K562 (cell line): ENCODE data around the gene RAB4B. TPM values are rescaled to one million over a fixed set of nuclear protein-coding genes. Genes with fewer than 3 reads are reported as not detected.

Experiments
- ATAC-seq: fragments of 200-7000 bp; cut with Tn5 transposase; 3 replicates; pipeline ENCODE4 v1.9.1; 2020; ENCODE audit warnings: moderate library complexity
- BruUV-seq: library from RNA; stranded (reverse); fragments of 400-500 nt; replicated peaks from 2 replicates; lab custom pipeline; 2021; lab: Mats Ljungman, UMichigan
- CTCF ChIA-PET: fragments of 300-600 bp; formaldehyde crosslinking; extraction: SDS; loops from one replicate; lab custom pipeline; 2021; ENCODE audit warnings: low intra/inter-chr PET ratio; lab: Yijun Ruan, JAX
- POLR2A ChIA-PET: fragments of 300-600, 350-650 bp; sonication (Branson Sonifier 250); formaldehyde crosslinking; extraction: SDS; loops from one replicate; lab custom pipeline; 2021; ENCODE audit warnings: antibody characterized with exemption, inconsistent platforms; lab: Yijun Ruan, JAX
- DNase-seq, 4 experiments: peaks; one replicate each; pipeline versions ENCODE4 v3.0.0 to v3.0.0-alpha.2; 2011 to 2018; ENCODE audit warnings: low spot score in 3 of 4, mixed read lengths in 3 of 4; ENCODE audit errors: extremely low read depth in 1 of 4
- FAIRE-seq: peaks from 2 replicates; lab custom pipeline; 2011; peaks lifted over from hg19 to GRCh38; lab: Jason Lieb, UNC
- H2AFZ ChIP-seq: 2 replicates; pipeline ENCODE4 v1.6.0; 2011; ENCODE audit warnings: low read depth, low read length, control low read depth, inconsistent platforms
- H3K27ac ChIP-seq: fragments of 200-600 bp; 3 replicates; pipeline ENCODE4 v1.8.0; 2011; ENCODE audit warnings: low read depth, mild to moderate bottlenecking, control low read depth, inconsistent platforms, low read length, moderate library complexity, mixed read lengths; ENCODE audit errors: extremely low read depth
- H3K27me3 ChIP-seq, 2 experiments: fragments of 300-600 bp in 1 of 2; 2 replicates in 1 of 2; 3 replicates in 1 of 2; pipeline versions ENCODE4 v1.6.0 to v1.8.0; 2011; ENCODE audit warnings: inconsistent platforms in 2 of 2, low read length in 2 of 2, mild to moderate bottlenecking in 1 of 2, mixed read lengths in 1 of 2, moderate library complexity in 1 of 2; ENCODE audit not compliant: control insufficient read depth in 2 of 2, insufficient read depth in 2 of 2
- H3K36me3 ChIP-seq: fragments of 300-600 bp; 3 replicates; pipeline ENCODE4 v1.8.0; 2011; ENCODE audit warnings: mild to moderate bottlenecking, low read length, inconsistent platforms; ENCODE audit not compliant: control insufficient read depth, insufficient read depth
- H3K4me1 ChIP-seq, 2 experiments: fragments of 200-600 bp in 1 of 2; replicated peaks in 1 of 2; 2 replicates in 1 of 2; 3 replicates in 1 of 2; pipeline versions ENCODE4 v1.5.1 to v1.8.0; 2011; ENCODE audit warnings: inconsistent platforms in 2 of 2, low read length in 2 of 2, mild to moderate bottlenecking in 1 of 2, mixed read lengths in 1 of 2, moderate library complexity in 1 of 2; ENCODE audit not compliant: control insufficient read depth in 2 of 2, insufficient read depth in 2 of 2
- H3K4me2 ChIP-seq: 2 replicates; pipeline ENCODE4 v1.6.1; 2011; ENCODE audit warnings: low read length, control low read depth, inconsistent platforms, mixed read lengths; ENCODE audit not compliant: insufficient read depth
- H3K4me3 ChIP-seq: fragments of 200-600 bp; sonication (generic), shearing (Covaris generic); 2 replicates; pipeline ENCODE4 v1.5.1; 2016; ENCODE audit warnings: control low read depth, inconsistent platforms
- H3K79me2 ChIP-seq: fragments of 200-600 bp; 3 replicates; pipeline ENCODE4 v1.8.0; 2011; ENCODE audit warnings: low read length, inconsistent platforms; ENCODE audit not compliant: control insufficient read depth, insufficient read depth
- H3K9ac ChIP-seq, 2 experiments: 2 replicates each; pipeline versions ENCODE4 v1.6.0 to v1.6.1; 2011; ENCODE audit warnings: low read depth in 2 of 2, low read length in 2 of 2, control low read depth in 1 of 2, inconsistent platforms in 1 of 2, mild to moderate bottlenecking in 1 of 2, mixed read lengths in 1 of 2; ENCODE audit not compliant: insufficient read depth in 1 of 2
- H3K9me1 ChIP-seq: one replicate; pipeline ENCODE4 v1.6.0; 2011; ENCODE audit warnings: inconsistent platforms, mild to moderate bottlenecking, low read length, moderate library complexity; ENCODE audit not compliant: control insufficient read depth, insufficient read depth
- H3K9me3 ChIP-seq: replicated peaks from 2 replicates; pipeline ENCODE4 v1.5.1; 2011; ENCODE audit warnings: low read depth, low read length, inconsistent platforms; ENCODE audit not compliant: control insufficient read depth, insufficient read depth
- H4K20me1 ChIP-seq: replicated peaks from 2 replicates; pipeline ENCODE4 v1.6.1; 2011; ENCODE audit warnings: low read length, inconsistent platforms, mixed read lengths; ENCODE audit not compliant: control insufficient read depth, insufficient read depth
- KDM1A ChIP-seq, 2 experiments: fragments of 450-650 bp; IDR thresholded peaks; 2 replicates each; pipeline ENCODE4 v1.6.1; 2016; ENCODE audit warnings: mild to moderate bottlenecking in 2 of 2
- RBFOX2 ChIP-seq: fragments of 200-400 bp; formaldehyde crosslinking; IDR thresholded peaks from 2 replicates; pipeline ENCODE4 v1.6.1; 2017; ENCODE audit warnings: low read depth, mild to moderate bottlenecking, low read length, moderate library complexity
- SRSF7 ChIP-seq: fragments of 200-400 bp; formaldehyde crosslinking; optimal IDR thresholded peaks from 2 replicates; pipeline ENCODE3; 2017; ENCODE audit warnings: mild to moderate bottlenecking, low read depth, low read length
- ZFP36 ChIP-seq: fragments of 150-350 bp; IDR thresholded peaks from 2 replicates; pipeline ENCODE4 v1.6.1; 2018; ENCODE audit warnings: low read length, low read depth; ENCODE audit not compliant: partially characterized antibody
- ZNF444 ChIP-seq: fragments of 250-450 bp; sonication (Bioruptor Pico); IDR thresholded peaks from 2 replicates; pipeline ENCODE4 v1.4.0; 2020; ENCODE audit warnings: mild to moderate bottlenecking, moderate library complexity
- ZNF79 ChIP-seq: fragments of 250-450 bp; sonication (Bioruptor Pico); IDR thresholded peaks from 2 replicates; pipeline ENCODE4 v1.4.0; 2020; ENCODE audit warnings: low read depth, mild to moderate bottlenecking, moderate library complexity
- WGBS: fragments of 100-300 bp; shearing (Covaris generic); methylation state at CpG from one replicate; pipeline ENCODE4 v1.1.6; 2016; ENCODE audit warnings: low coverage, mixed read lengths; ENCODE audit not compliant: insufficient coverage; ENCODE audit errors: missing lambda C conversion rate; 5-methylcytosine and 5-hydroxymethylcytosine counted together
- in situ Hi-C: fragments of 300-500 bp; cut with MboI; formaldehyde crosslinking; loops from 4 replicates; pipeline ENCODE4 v1.15.0; 2018; ENCODE audit warnings: inconsistent platforms, mixed read lengths
- intact Hi-C: fragments of 100-400 bp; cut with micrococcal nuclease; formaldehyde crosslinking; loops from 2 replicates; pipeline ENCODE4 v1.14.2; 2022
- polyA plus RNA-seq, 8 experiments: library from polyadenylated mRNA; depleted of rRNA in 4 of 8; stranded (reverse) in 5 of 8; unstranded in 3 of 8; fragments of >200 nt; fragmentation: Nextera tagmentation in 2 of 8; fragmentation: Illumina TruSeq in 1 of 8; extraction: Ambion mirVana in 2 of 8; extraction: Trizol in 1 of 8; gene quantifications; 2 replicates each; pipeline versions ENCODE4 v1.2.1 to v1.2.3, GENCODE V29; 2011 to 2014; ENCODE audit warnings: inconsistent platforms in 1 of 8, missing spikeins in 1 of 8
- total RNA-seq, 7 experiments: library from RNA; depleted of rRNA in 6 of 7; stranded (reverse); fragments of >200 nt in 6 of 7; fragmentation: Illumina TruSeq in 2 of 7; extraction: Trizol in 2 of 7; gene quantifications; 2 replicates each; pipeline versions ENCODE4 v1.2.1 to v1.2.3, GENCODE V29; 2011 to 2021; ENCODE audit warnings: low replicate concordance in 1 of 7

RAB4B gene
- total and polyA plus RNA-seq, 9 of the 15 experiments (the other 6 are each of a cell fraction or from before 2014, with no cell fraction given), result 0.28 to 20.4 (median 9.0) TPM

DNA sequence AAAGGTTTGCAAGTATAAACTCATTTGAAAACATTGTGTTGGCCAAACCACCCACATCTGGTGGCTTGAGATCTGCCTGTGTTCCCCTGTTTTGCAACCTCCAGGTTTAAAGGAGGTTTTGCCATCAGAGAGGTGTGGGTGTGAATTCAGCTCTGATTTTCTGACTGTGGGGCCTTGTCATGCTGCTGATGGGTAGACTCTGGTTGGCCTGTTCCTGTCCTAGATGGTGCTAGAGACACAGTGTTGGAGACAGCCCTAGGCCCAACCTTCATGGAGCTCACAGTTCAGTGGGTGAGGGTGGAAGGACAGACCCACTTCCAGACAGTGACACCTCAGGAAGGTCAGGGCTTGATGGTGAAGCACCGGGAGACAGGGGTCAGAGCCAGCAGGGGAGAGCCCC is 7.5 kb downstream of the RAB4B start:
- in situ Hi-C loops (no loop called here), intact Hi-C loops (no loop called here)
- Histone ChIP-seq H3K4me2 (no peak overlapping the region), H3K4me1 (peaks cover 0 to 13% of the 10 kb centered on the region in 2 experiments; a peak in 2 of 5 replicates), H4K20me1 (no peaks in the 10 kb centered on the region), H3K27ac (no peak overlapping the region), H3K9me1 (no peaks in the 10 kb centered on the region), H3K9ac (peak overlapping the region in 1 of 2 experiments; percentile 70; a peak in 1 of 4 replicates), H3K4me3 (no peak overlapping the region), H3K9me3 (no peaks in the 10 kb centered on the region), H3K79me2 (no peaks in the 10 kb centered on the region), H3K36me3 (no peaks in the 10 kb centered on the region), H2AFZ (no peak overlapping the region), H3K27me3 (no peaks in the 10 kb centered on the region)
- CTCF ChIA-PET, result no interaction called here
- FAIRE-seq, result no peak
- ATAC-seq, result peak; percentile 47; the same call in 2 of the 3 replicates
- no peak for TF ChIP-seq SRSF7
- 0 out of 4 replicates have a peak, but pooled peaks of 1 of the 2 experiments have one; percentile 11 for TF ChIP-seq KDM1A (IDR thresholded peaks at IDR 0.05)
- DNase-seq, result no peak
- BruUV-seq, result no TSS peak
- POLR2A ChIA-PET, result interaction anchor here (1.1 kb wide), 1 partner anchor 20 kb away, joined by 3 read pairs; no protein-coding TSS in a partner anchor
- 40% methylated on average over 1 of the region's 1 CpG for WGBS

- Histone ChIP-seq H3K9me1 (no peaks in the 10 kb centered on the region), H3K4me3 (no peak overlapping the region), H3K27me3 (no peaks in the 10 kb centered on the region), H3K4me1 (peaks cover 0 to 13% of the 10 kb centered on the region in 2 experiments; a peak in 2 of 5 replicates), H3K9ac (peak overlapping the region in 1 of 2 experiments; percentile 78; a peak in 2 of 4 replicates), H3K27ac (no peak overlapping the region), H3K4me2 (no peak overlapping the region), H3K9me3 (no peaks in the 10 kb centered on the region), H3K79me2 (no peaks in the 10 kb centered on the region), H2AFZ (no peak overlapping the region), H3K36me3 (no peaks in the 10 kb centered on the region), H4K20me1 (no peaks in the 10 kb centered on the region)
- FAIRE-seq, result no peak
- CTCF ChIA-PET, result no interaction called here
- POLR2A ChIA-PET, result interaction anchor here (0.8 to 1.3 kb wide), 4 partner anchors 8 to 22 kb away, joined by 3 to 8 read pairs (median 4); partner anchors contain the start of gene RAB4B
- intact Hi-C loops (no loop called here), in situ Hi-C loops (no loop called here)
- TF ChIP-seq ZNF79 (no peak), ZFP36 (peak; percentile 89), ZNF444 (CRISPR knock-in tag) (no peak), RBFOX2 (0 out of 2 replicates have a peak, but pooled peaks have one; percentile 8)
- WGBS, result 80% methylated on average over 19 of the region's 25 CpGs
- ATAC-seq, result no peak; the same call in 2 of the 3 replicates
- BruUV-seq, result no TSS peak
- DNase-seq, result no peak
Observed at GRCh38 chr19:40786060-40787037, 8.3 kb downstream of the RAB4B start.
